ENCODE measurements around the gene PLCB4. TPM values are rescaled to one million over a fixed set of nuclear protein-coding genes. Genes with fewer than 3 reads are reported as not detected.

PLCB4 gene
- 12.1 and 34.4 TPM in 2 replicates for total RNA-seq

GRCh38 chr20:9068841-9069663 is at the start of gene PLCB4:
Gene PLCB4, plus strand, starts transcription at chr20:9069087. Its CDS starts 238,728 bp downstream, at chr20:9307815.

GRCh38 chr20:9514461-9515213 is 445.8 kb downstream of the PLCB4 start, which contains the start of gene LAMP5:
Gene LAMP5, plus strand, starts transcription at chr20:9514590. Its CDS starts 263 bp downstream, at chr20:9514853.

